ENCODE measurements around the gene ADGRG6. TPM values are rescaled to one million over a fixed set of nuclear protein-coding genes. Genes with fewer than 3 reads are reported as not detected.

Gene ADGRG6
- total and polyA plus RNA-seq, 4 donors: 18.7 to 110 (median 45.7) TPM

DNA sequence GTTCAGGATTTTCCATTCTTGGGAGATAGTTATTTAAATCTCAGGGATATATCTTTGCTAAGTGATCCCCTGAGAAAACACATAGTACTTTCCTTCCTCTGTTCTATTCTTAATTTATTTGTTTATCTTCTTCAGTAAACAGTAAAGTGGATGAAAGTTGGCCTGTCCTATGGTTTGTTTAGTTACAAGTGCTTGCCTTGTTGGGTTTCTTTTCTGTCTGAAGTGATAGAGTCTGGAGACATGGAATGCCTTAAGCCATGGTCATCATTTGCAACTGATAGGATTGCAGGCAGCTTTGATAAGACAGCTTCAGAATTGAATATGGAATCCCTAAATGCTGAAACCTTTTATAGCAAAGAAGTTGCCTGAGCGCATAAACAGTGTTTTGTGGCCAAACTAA, 4.9 kb downstream of the ADGRG6 start:
- no peaks in the 10 kb centered on the region for H3K27me3 ChIP-seq (ENCODE audit: control insufficient read depth in 4 of 4, insufficient read depth in 4 of 4, low read length in 3 of 4)
- peaks cover 0 to 5% (median 2%) of the 10 kb centered on the region in 4 donors for H3K36me3 ChIP-seq (ENCODE audit: control insufficient read depth in 4 of 4, insufficient read depth in 3 of 4, low read depth in 1 of 4, low read length in 3 of 4)
- DNase-seq (ENCODE audit: low spot score): no peak
- H3K4me3 ChIP-seq (ENCODE audit: low read depth in 1 of 3, low read length in 3 of 3): no peak overlapping the region
- peaks cover 3 to 40% (median 32%) of the 10 kb centered on the region in 4 donors for H3K4me1 ChIP-seq (ENCODE audit: control insufficient read depth in 4 of 4, insufficient read depth in 4 of 4, low read length in 3 of 4)
- H3K27ac ChIP-seq (ENCODE audit: low read depth in 1 of 2, low read length in 2 of 2): no peak overlapping the region
- TF ChIP-seq HNF4A (conservative IDR thresholded peaks at IDR 0.05): no peak
- no peak for TF ChIP-seq SP1 (IDR thresholded peaks at IDR 0.05)
- TF ChIP-seq JUND (IDR thresholded peaks at IDR 0.05): no peak
- no peak for TF ChIP-seq TAF1 (conservative IDR thresholded peaks at IDR 0.05)
- TF ChIP-seq HNF4G (IDR thresholded peaks at IDR 0.05): no peak
- TF ChIP-seq, protein P1, sequence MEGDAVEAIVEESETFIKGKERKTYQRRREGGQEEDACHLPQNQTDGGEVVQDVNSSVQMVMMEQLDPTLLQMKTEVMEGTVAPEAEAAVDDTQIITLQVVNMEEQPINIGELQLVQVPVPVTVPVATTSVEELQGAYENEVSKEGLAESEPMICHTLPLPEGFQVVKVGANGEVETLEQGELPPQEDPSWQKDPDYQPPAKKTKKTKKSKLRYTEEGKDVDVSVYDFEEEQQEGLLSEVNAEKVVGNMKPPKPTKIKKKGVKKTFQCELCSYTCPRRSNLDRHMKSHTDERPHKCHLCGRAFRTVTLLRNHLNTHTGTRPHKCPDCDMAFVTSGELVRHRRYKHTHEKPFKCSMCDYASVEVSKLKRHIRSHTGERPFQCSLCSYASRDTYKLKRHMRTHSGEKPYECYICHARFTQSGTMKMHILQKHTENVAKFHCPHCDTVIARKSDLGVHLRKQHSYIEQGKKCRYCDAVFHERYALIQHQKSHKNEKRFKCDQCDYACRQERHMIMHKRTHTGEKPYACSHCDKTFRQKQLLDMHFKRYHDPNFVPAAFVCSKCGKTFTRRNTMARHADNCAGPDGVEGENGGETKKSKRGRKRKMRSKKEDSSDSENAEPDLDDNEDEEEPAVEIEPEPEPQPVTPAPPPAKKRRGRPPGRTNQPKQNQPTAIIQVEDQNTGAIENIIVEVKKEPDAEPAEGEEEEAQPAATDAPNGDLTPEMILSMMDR (IDR thresholded peaks at IDR 0.05; ENCODE audit: low read depth, low read length, missing input control): no peak
- no peak for TF ChIP-seq RAD21 (IDR thresholded peaks at IDR 0.05)
- TF ChIP-seq FOXA2 (IDR thresholded peaks at IDR 0.05): no peak
- TF ChIP-seq, protein P2, sequence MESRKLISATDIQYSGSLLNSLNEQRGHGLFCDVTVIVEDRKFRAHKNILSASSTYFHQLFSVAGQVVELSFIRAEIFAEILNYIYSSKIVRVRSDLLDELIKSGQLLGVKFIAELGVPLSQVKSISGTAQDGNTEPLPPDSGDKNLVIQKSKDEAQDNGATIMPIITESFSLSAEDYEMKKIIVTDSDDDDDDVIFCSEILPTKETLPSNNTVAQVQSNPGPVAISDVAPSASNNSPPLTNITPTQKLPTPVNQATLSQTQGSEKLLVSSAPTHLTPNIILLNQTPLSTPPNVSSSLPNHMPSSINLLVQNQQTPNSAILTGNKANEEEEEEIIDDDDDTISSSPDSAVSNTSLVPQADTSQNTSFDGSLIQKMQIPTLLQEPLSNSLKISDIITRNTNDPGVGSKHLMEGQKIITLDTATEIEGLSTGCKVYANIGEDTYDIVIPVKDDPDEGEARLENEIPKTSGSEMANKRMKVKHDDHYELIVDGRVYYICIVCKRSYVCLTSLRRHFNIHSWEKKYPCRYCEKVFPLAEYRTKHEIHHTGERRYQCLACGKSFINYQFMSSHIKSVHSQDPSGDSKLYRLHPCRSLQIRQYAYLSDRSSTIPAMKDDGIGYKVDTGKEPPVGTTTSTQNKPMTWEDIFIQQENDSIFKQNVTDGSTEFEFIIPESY (IDR thresholded peaks at IDR 0.05): no peak
- TF ChIP-seq, protein P3, sequence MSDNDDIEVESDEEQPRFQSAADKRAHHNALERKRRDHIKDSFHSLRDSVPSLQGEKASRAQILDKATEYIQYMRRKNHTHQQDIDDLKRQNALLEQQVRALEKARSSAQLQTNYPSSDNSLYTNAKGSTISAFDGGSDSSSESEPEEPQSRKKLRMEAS (IDR thresholded peaks at IDR 0.05): no peak
- TF ChIP-seq, protein P4, sequence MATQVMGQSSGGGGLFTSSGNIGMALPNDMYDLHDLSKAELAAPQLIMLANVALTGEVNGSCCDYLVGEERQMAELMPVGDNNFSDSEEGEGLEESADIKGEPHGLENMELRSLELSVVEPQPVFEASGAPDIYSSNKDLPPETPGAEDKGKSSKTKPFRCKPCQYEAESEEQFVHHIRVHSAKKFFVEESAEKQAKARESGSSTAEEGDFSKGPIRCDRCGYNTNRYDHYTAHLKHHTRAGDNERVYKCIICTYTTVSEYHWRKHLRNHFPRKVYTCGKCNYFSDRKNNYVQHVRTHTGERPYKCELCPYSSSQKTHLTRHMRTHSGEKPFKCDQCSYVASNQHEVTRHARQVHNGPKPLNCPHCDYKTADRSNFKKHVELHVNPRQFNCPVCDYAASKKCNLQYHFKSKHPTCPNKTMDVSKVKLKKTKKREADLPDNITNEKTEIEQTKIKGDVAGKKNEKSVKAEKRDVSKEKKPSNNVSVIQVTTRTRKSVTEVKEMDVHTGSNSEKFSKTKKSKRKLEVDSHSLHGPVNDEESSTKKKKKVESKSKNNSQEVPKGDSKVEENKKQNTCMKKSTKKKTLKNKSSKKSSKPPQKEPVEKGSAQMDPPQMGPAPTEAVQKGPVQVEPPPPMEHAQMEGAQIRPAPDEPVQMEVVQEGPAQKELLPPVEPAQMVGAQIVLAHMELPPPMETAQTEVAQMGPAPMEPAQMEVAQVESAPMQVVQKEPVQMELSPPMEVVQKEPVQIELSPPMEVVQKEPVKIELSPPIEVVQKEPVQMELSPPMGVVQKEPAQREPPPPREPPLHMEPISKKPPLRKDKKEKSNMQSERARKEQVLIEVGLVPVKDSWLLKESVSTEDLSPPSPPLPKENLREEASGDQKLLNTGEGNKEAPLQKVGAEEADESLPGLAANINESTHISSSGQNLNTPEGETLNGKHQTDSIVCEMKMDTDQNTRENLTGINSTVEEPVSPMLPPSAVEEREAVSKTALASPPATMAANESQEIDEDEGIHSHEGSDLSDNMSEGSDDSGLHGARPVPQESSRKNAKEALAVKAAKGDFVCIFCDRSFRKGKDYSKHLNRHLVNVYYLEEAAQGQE (IDR thresholded peaks at IDR 0.05): no peak
- TF ChIP-seq RXRA (IDR thresholded peaks at IDR 0.05): no peak
- TF ChIP-seq EGR1 (IDR thresholded peaks at IDR 0.05; ENCODE audit: low read depth in 2 of 2): no peak
- TF ChIP-seq GABPA (IDR thresholded peaks at IDR 0.05 in 1 of 2, conservative IDR thresholded peaks at IDR 0.05 in 1 of 2): no peak
- no peak for TF ChIP-seq NR2F2 (IDR thresholded peaks at IDR 0.05)
- H3K9me3 ChIP-seq (ENCODE audit: control insufficient read depth in 4 of 4, low read length in 3 of 4): no peaks in the 10 kb centered on the region
- 96% methylated on average over 1 of the region's 1 CpG for WGBS
- no peak overlapping the region for H3K9ac ChIP-seq (ENCODE audit: low read depth in 1 of 2, low read length in 2 of 2)

Data from liver (tissue), 9 donors.